Measurements from ENCODE around the gene PARM1.

Gene PARM1

DNA sequence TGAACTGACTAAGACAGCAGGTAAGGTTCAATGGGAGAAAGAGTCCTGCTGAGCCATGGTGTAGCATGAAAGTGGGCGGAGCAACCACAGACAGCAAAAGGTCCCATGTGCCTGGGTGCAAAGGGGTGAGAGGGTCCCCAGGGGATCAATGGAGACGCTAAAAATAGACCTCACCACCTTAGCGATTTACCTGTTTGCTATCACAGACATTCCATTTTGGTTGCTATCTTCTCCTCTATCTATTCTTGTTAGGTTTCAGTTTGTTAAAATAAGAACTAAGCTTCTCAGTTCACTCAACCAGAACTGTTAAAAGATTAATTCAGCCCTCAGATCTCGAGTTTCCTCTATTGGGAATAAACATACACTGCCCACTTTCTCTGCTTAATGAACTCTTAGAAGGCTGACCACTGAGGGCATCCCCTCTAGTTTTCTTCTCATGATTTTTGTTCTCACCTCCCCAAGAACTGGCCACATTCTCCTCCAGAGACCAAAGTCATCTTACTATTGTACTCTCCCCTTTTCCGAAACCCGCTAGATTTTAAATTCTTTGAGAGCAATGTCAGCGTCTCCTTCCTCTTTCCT, 136.7 kb downstream of the PARM1 start:
- no peak for DNase-seq (ENCODE audit: extremely low read depth, low read depth)
- TF ChIP-seq, protein P1, sequence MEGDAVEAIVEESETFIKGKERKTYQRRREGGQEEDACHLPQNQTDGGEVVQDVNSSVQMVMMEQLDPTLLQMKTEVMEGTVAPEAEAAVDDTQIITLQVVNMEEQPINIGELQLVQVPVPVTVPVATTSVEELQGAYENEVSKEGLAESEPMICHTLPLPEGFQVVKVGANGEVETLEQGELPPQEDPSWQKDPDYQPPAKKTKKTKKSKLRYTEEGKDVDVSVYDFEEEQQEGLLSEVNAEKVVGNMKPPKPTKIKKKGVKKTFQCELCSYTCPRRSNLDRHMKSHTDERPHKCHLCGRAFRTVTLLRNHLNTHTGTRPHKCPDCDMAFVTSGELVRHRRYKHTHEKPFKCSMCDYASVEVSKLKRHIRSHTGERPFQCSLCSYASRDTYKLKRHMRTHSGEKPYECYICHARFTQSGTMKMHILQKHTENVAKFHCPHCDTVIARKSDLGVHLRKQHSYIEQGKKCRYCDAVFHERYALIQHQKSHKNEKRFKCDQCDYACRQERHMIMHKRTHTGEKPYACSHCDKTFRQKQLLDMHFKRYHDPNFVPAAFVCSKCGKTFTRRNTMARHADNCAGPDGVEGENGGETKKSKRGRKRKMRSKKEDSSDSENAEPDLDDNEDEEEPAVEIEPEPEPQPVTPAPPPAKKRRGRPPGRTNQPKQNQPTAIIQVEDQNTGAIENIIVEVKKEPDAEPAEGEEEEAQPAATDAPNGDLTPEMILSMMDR (IDR thresholded peaks at IDR 0.05; ENCODE audit: low read depth, low read length): no peak

DNA sequence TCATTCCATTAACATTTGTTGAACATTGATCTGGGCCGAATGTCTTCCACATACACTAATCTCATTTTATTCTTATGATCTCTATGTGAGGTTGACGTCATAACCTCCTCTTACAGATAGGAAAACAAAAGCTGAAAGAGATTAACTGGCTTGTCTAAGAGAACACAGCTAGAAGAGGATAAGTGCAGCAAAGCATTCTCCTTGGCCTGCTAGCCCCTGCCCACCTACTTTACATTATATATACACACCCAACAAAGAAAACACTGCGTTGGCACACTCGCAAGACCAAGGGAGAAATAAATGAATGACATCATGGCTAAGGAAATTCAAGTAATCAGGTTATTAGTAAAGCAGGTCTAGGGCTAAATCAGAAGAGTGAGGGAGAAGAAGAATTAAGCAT, 138.4 kb downstream of the PARM1 start:
- TF ChIP-seq, protein P1 (IDR thresholded peaks at IDR 0.05; ENCODE audit: low read depth, low read length): no peak
- DNase-seq (ENCODE audit: extremely low read depth, low read depth): no peak

DNA sequence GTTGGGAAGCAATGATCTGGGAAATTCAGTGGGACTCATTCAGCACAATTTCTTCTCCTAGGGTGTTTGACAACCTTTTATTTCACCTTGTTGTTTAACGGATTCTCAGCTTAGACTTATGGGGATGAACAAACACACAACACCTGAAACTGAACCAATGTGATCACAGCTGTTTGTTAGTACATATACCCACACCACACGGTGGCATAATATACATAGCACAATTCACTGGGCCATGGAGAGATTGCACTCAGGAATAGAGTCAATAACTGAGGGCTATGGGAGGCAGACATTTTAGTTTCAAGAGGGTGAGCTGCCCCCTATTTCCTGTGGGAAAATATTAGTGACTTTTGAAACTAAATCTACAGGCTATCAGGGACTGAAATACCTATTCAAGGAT, 148.0 kb downstream of the PARM1 start:
- TF ChIP-seq, protein P1 (IDR thresholded peaks at IDR 0.05; ENCODE audit: low read depth, low read length): no peak

DNA sequence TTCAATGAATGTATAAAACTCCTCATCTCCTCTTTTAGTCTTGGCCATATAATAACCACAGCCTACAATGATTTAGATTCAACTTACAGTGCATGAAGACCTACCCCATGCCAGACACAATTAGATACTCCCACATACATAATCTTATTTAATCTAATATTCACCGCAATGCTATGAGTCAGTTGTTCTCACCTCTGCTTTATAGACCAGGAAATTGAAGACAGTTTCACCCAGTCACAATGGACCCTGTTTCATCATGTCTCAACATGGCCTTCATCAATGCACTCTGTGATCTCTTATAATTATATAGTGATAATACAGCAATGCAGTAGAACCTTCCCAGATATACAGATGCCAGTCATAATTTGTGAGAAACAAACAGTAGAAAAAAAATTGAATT, 148.6 kb downstream of the PARM1 start:
- no peak for DNase-seq (ENCODE audit: extremely low read depth, low read depth)
- TF ChIP-seq, protein P1 (IDR thresholded peaks at IDR 0.05; ENCODE audit: low read depth, low read length): no peak

More for the DNA sequence above, 148.0 kb downstream of the PARM1 start:
- no peak for DNase-seq (ENCODE audit: extremely low read depth, low read depth)

DNA sequence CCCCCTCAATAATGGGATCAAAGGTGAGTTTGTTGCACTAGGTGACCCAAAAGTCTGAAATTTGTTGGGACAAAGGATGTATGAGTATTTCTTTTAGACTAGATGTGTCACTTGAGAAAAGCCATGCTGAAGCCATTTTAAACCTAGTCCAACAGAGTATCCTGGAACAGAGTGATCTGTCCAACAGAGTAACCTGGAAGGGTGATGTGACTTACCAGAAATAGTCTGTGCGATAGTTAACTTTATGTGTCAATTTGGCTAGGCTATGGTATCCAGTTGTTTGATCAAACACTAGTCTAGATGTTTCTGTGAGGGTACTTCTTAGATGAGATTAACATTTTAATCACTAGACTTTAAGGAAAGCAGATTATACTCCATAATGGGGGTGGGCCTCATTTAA, 154.5 kb downstream of the PARM1 start:
- TF ChIP-seq, protein P1 (IDR thresholded peaks at IDR 0.05; ENCODE audit: low read depth, low read length): no peak
- no peak for DNase-seq (ENCODE audit: extremely low read depth, low read depth)

DNA sequence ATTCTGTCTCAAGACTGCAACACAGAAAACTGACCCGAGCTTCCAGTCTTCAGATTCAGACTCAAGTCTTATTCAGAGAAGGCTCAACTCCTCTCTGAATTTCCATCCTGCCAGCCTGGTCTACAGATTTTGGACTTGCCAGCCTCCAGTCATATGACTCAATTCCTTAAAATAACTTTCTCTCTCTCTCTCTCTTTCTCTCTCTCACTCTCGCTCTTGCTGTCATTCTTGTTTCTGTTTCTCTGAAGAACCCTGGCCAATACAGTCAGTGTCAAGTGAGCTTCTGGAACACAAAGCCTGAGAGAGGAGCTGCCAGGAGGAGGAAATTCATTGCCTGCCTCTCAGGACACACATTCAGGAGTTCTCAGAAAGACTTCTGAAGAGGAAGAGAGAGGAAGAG, 154.9 kb downstream of the PARM1 start:
- TF ChIP-seq, protein P1 (IDR thresholded peaks at IDR 0.05; ENCODE audit: low read depth, low read length): no peak
- no peak for DNase-seq (ENCODE audit: extremely low read depth, low read depth)

DNA sequence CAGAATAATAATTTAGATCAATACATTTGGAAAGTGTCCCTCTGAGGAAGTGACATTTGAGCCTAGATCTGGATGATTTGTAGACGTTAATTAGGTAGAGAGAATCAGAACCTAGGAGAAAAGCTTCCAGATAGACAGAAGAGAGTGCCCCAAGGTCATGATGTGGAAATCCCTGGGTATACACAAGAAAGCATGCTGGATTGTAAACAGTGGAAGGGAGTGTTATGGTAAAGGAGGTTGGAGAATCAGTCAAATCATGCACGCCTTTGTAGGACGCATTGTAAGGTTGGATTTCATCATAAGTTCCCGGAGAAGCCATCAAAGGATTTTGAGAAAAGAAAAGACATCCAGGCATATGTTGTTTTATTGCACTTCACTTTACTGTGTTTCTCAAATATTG, 156.3 kb downstream of the PARM1 start:
- no peak for DNase-seq (ENCODE audit: extremely low read depth, low read depth)
- TF ChIP-seq, protein P1 (IDR thresholded peaks at IDR 0.05; ENCODE audit: low read depth, low read length): no peak
